Left lung (tissue), 10 donors: ENCODE data around the gene TRAP1. TPM values are rescaled to one million over a fixed set of nuclear protein-coding genes. Genes with fewer than 3 reads are reported as not detected.

Source experiments
- ATAC-seq: fragments of 200-7000 bp; cut with Tn5 transposase; one replicate; pipeline ENCODE4 v1.9.1; 2020; ENCODE audit warnings: moderate library complexity
- DNase-seq, 4 donors: peaks; one replicate each; pipeline ENCODE4 v3.0.0-alpha.2; 2013 to 2020
- H3K27ac ChIP-seq, 2 donors: fragments of 200-600 bp; sonication (generic) in 1 of 2; one replicate each; pipeline versions ENCODE4 v1.5.0 to v1.8.0; 2020 to 2021
- H3K27me3 ChIP-seq, 2 donors: fragments of 200-600 bp; sonication (generic) in 1 of 2; one replicate each; pipeline versions ENCODE4 v1.5.0 to v1.8.0; 2020 to 2021
- H3K36me3 ChIP-seq, 2 donors: fragments of 200-600 bp; sonication (generic) in 1 of 2; one replicate each; pipeline versions ENCODE4 v1.5.0 to v1.8.0; 2020 to 2021
- H3K4me1 ChIP-seq, 2 donors: fragments of 200-600 bp; one replicate each; pipeline ENCODE4 v1.8.0; 2021
- H3K4me3 ChIP-seq, 2 donors: fragments of 200-600 bp; sonication (generic) in 1 of 2; one replicate each; pipeline versions ENCODE4 v1.5.0 to v1.8.0; 2020 to 2021; ENCODE audit warnings: mild to moderate bottlenecking in 1 of 2
- H3K9me3 ChIP-seq, 2 donors: fragments of 200-600 bp; sonication (generic) in 1 of 2; one replicate each; pipeline versions ENCODE4 v1.5.0 to v1.8.0; 2020 to 2021
- CTCF ChIP-seq, 2 donors: fragments of 200-600 bp; sonication (generic) in 1 of 2; IDR thresholded peaks; one replicate each; pipeline versions ENCODE4 v1.5.0 to v1.8.0; 2021; ENCODE audit warnings: antibody characterized with exemption in 2 of 2
- intact Hi-C, 2 donors: fragments of 100-400 bp; cut with DNase I; formaldehyde crosslinking; loops; one replicate each; pipeline versions ENCODE4 v1.11.2 to v1.14.2; 2022
- polyA plus RNA-seq, 6 donors: library from polyadenylated mRNA; unstranded; fragments of 120-200 nt; gene quantifications; one replicate each; pipeline ENCODE4 v1.2.1, GENCODE V29; 2013; ENCODE audit not compliant: insufficient read length in 6 of 6
- total RNA-seq, 2 donors: library from RNA; stranded (reverse); fragmentation: NEBNext Ultra II Directional; extraction: Animal tissue kit (Norgen Biotek cat#: 25700); gene quantifications; one replicate each; pipeline ENCODE4 v1.2.1, GENCODE V29; 2021
- donor health status: DM: no; HTN: yes; CAD: no.
- donor health status: DM: no; HTN: no; CAD: no.

Gene TRAP1
- total and polyA plus RNA-seq, 8 donors: 49.1 to 100 (median 82.7) TPM

DNA sequence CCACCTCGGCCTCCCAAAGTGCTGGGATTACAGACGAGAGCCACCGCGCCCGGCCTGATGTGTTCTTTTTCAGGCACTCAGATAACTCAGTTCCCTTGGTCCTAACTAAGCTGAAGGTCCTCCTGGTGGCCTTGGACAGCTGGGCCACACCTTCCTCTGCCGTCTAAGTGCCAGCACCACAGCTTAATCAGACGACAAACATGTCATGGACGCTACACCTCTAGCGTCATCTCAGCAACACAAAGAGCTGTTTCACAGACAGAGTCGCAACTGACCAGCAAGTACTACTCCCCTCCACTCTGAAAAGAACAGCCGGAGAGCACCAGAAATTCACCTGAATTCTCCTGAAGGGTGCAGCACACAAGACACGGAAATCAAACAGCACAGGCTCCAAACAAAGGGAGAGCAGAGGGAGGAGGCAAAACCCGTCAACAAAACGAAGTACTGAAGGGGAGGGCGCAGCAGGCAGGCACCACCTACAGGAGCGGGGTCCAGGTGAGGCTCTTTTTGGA, 4.4 kb downstream of the TRAP1 start:
- TF ChIP-seq CTCF (IDR thresholded peaks at IDR 0.05): no peak
- intact Hi-C loops: no loop called here
- DNase-seq: no peak
- H3K36me3 ChIP-seq: peaks cover 0 to 9% of the 10 kb centered on the region in 2 donors
- H3K27ac ChIP-seq: no peak overlapping the region
- H3K27me3 ChIP-seq: no peaks in the 10 kb centered on the region
- no peaks in the 10 kb centered on the region for H3K9me3 ChIP-seq
- H3K4me1 ChIP-seq: peaks cover 7 to 21% of the 10 kb centered on the region in 2 donors
- no peak for ATAC-seq
- H3K4me3 ChIP-seq: no peak overlapping the region

DNA sequence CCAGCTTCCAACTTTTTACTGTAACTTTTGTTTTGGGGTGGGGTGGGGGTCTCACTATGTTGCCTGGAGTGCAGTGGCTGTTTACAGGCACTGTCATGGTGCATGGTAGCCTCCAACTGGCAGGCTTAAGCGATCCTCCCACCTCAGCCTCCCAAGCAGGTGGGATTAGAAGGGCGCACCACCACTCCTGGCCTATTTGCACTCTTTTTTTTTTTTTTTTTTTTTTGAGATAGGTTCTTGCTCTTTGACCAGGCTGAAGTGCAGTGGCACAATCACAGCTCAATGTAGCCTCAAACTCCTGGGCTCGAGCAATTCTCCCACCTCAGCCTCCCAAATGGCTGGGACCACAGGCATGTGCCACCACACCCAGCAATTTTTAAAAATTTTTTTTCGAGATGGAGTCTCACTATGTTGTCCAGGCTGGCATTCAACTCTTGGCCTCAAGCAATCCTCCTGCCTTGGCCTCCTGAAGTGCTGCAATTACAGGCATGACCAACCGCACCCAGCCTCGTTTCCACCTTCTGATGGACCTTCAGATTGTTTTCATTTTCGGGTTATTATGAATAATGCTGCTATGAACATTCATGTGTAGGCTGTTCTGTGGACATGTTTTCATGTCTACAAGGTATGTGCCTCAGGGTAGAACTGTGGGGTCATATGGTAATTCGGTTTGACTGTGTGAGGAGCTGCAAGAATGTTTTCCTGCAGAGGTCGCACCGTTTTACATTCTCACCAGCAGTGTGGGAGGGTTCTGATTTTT, 10.9 kb downstream of the TRAP1 start:
- H3K36me3 ChIP-seq: no peaks in the 10 kb centered on the region
- no peaks in the 10 kb centered on the region for H3K9me3 ChIP-seq
- H3K27ac ChIP-seq: no peak overlapping the region
- no peaks in the 10 kb centered on the region for H3K4me1 ChIP-seq
- DNase-seq (no peak), ATAC-seq (no peak)
- no peaks in the 10 kb centered on the region for H3K27me3 ChIP-seq
- no peak overlapping the region for H3K4me3 ChIP-seq
- intact Hi-C loops: no loop called here
- no peak for TF ChIP-seq CTCF (IDR thresholded peaks at IDR 0.05)

DNA sequence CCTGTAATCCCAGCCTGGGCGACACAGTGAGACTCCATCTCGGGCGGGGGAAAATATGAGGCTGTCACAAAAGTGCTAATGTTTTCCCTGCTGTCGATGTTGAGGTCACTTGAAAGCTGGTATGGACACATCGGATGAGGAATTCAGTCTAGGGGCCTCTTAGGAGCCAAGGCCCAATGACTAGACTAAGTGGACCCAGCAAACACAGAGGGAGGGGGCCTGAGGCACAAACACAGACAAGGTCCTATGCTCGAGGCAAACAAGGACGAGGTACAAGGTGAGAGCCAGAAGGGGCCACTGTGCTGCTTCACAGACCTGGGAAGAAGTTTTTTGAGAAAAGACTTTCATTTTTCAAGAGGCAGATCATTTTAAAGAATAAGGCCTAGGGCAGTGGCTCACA, 15.2 kb downstream of the TRAP1 start:
- H3K36me3 ChIP-seq: no peaks in the 10 kb centered on the region
- no peak overlapping the region for H3K27ac ChIP-seq
- no peaks in the 10 kb centered on the region for H3K4me1 ChIP-seq
- no peak overlapping the region for H3K4me3 ChIP-seq
- no peaks in the 10 kb centered on the region for H3K27me3 ChIP-seq
- TF ChIP-seq CTCF (IDR thresholded peaks at IDR 0.05): no peak
- ATAC-seq: no peak
- intact Hi-C loops: no loop called here
- no peaks in the 10 kb centered on the region for H3K9me3 ChIP-seq
- no peak for DNase-seq

DNA sequence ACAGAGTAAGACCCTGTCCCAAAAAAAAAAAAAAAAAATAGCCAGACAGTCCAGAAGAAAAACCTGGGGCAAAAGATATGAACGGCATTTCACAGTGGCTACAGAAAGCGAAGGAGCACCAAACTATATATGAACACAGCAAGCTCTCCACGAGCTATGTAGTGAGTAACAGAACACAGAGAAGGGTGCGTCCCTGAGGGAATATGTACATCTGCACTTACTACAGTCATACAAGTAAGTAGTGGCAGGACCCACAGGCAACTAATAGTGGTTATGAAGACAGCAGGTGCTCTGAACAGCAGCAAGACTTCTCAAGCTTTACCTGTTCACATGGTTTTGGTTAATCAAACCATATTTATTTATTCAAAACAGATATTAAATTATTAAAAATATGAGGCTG, 15.8 kb downstream of the TRAP1 start:
- intact Hi-C loops: no loop called here
- no peak for ATAC-seq
- no peak for TF ChIP-seq CTCF (IDR thresholded peaks at IDR 0.05)
- Histone ChIP-seq H3K4me3 (no peak overlapping the region), H3K4me1 (no peaks in the 10 kb centered on the region), H3K36me3 (no peaks in the 10 kb centered on the region), H3K27me3 (no peaks in the 10 kb centered on the region), H3K9me3 (no peaks in the 10 kb centered on the region), H3K27ac (no peak overlapping the region)
- DNase-seq: no peak

- no peaks in the 10 kb centered on the region for H3K4me1 ChIP-seq
- intact Hi-C loops: loop anchor here in 1 of 2 donors (10.0 kb wide), 1 partner anchor 176 kb away; no protein-coding TSS in a partner anchor
Measured at GRCh38 chr16:3698941-3699340, 18.4 kb downstream of the TRAP1 start.

More at GRCh38 chr16:3698941-3699340, 18.4 kb downstream of the TRAP1 start:
- no peak overlapping the region for H3K4me3 ChIP-seq
- DNase-seq (no peak), ATAC-seq (no peak)
- H3K27ac ChIP-seq: no peak overlapping the region
- no peaks in the 10 kb centered on the region for H3K9me3 ChIP-seq
- no peaks in the 10 kb centered on the region for H3K27me3 ChIP-seq
- H3K36me3 ChIP-seq: no peaks in the 10 kb centered on the region
- TF ChIP-seq CTCF (IDR thresholded peaks at IDR 0.05): no peak
